Uterus (tissue), 2 donors: ENCODE measurements around the gene SGK1.

ENCODE experiments used
- POLR2A ChIP-seq, 2 donors: fragments of 450-650 bp; IDR thresholded peaks; one replicate each; pipeline ENCODE4 v1.6.1; 2016; ENCODE audit warnings: antibody characterized with exemption in 2 of 2, mild to moderate bottlenecking in 1 of 2, moderate library complexity in 1 of 2
- TF ChIP-seq, protein P1 (sequence below), 4 experiments: fragments of 200-600 bp in 2 of 4; fragments of 450-650 bp in 2 of 4; sonication (generic) in 2 of 4; IDR thresholded peaks; one replicate each; pipeline ENCODE4 v1.5.1; 2016 to 2019; ENCODE audit warnings: antibody characterized with exemption in 4 of 4, mild to moderate bottlenecking in 2 of 4, moderate library complexity in 1 of 4

DNA sequence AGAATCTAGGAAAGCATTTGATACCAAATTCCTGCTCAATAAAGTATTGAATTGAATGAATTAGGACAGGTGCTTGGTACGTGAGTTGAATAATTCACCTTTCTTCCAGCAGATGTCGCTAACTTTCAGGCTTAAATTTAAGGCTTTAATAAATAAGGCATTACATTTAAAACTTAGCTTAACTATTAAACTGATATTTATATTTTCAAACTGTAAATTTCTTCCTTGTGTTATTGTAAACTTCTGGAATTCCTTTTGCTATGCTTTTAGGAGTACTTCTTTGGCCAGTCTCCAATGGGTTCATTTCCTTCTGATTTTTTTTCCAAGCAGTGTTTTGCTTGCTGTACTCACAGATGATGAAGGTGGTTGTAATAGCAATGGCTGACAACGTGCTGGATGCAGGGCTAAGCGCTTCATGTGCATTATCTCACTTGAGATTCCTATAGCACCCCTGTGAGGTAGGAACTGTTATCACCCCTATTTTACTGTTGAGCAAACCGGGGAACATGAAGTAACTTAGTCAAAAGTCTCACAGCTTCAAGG, 194.2 kb downstream of the SGK1 start:
- TF ChIP-seq POLR2A (IDR thresholded peaks at IDR 0.05): no peak
- TF ChIP-seq, protein P1, sequence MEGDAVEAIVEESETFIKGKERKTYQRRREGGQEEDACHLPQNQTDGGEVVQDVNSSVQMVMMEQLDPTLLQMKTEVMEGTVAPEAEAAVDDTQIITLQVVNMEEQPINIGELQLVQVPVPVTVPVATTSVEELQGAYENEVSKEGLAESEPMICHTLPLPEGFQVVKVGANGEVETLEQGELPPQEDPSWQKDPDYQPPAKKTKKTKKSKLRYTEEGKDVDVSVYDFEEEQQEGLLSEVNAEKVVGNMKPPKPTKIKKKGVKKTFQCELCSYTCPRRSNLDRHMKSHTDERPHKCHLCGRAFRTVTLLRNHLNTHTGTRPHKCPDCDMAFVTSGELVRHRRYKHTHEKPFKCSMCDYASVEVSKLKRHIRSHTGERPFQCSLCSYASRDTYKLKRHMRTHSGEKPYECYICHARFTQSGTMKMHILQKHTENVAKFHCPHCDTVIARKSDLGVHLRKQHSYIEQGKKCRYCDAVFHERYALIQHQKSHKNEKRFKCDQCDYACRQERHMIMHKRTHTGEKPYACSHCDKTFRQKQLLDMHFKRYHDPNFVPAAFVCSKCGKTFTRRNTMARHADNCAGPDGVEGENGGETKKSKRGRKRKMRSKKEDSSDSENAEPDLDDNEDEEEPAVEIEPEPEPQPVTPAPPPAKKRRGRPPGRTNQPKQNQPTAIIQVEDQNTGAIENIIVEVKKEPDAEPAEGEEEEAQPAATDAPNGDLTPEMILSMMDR (IDR thresholded peaks at IDR 0.05): peak; percentile 51 to 63 (median 54)
